HG03045 (cell line): ENCODE data around the gene DOK7.

Experiments used
- ATAC-seq: cut with Tn5 transposase; IDR thresholded peaks from one replicate; pipeline ENCODE4 v1.9.1; 2021; ENCODE audit warnings: mild to moderate bottlenecking, moderate library complexity; ENCODE audit not compliant: unreplicated experiment

The DOK7 gene

DNA sequence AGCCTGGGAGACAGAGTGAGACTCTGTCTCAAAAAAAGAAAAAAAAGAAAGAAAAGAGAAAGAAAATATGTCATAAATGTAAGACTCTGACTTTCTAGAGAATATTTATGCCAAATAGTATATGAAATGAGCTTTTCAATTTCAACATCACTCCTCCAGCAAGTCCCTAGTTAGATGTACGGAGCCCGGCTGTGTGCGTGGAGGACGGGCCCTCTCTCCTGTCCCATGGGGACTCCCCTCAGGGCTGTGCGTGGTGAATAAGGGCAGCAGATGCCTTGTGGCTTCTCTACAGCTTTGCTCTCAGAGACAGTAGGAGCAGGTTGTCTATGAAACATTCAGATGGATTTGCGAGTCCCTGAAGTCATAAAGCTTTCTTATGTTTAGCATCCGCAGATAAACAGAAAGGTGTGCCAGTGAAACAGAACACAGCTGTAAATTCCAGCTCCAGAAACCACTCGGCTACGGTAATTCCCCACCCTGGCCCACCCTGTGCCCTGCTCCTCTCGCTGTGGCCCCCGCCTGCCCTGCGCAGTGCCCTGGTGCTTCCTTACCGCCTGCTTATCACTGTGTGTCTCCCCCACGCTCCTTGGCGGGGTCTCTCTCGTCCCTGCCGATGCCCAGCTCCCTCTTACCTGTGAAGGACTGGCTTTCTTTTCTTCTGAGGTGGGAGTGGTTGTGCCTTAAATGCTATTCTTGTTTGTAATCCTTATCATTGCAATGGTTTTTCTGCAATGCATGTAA, 35.2 kb upstream of the DOK7 start:
- no peak for ATAC-seq

DNA sequence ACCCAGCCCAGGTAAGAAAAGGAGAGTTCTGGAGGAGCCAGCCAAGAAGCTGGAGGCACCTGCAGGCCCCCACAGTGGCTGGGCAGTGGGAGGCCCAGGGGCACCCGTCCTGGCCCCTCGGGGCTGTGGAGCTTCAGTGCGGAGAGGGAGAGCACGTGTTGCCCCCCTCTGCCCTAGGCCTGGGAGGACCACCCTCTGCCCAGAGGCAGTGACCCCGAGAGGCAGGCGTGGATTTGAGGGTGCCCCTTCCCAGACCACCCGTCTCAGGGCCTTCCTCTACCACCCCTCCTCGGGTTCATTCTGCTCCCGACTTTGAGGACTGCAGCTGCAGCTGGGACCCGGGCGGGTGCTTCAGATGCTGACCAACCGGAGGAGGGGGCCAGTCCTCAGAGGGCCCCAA, 33.5 kb upstream of the DOK7 start:
- ATAC-seq, result no peak

DNA sequence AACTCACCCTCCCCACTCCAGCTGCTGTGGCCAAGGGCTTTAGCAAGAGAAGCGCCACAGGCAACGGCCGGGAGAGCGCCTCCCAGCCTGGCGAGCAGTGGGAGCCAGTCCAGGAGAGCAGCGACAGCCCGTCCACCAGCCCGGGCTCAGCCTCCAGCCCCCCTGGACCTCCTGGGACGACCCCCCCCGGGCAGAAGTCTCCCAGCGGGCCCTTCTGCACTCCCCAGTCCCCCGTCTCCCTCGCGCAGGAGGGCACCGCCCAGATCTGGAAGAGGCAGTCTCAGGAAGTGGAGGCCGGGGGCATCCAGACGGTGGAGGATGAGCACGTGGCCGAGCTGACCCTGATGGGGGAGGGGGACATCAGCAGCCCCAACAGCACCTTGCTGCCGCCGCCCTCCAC, 32.6 kb upstream of the DOK7 start:
- ATAC-seq, result no peak

DNA sequence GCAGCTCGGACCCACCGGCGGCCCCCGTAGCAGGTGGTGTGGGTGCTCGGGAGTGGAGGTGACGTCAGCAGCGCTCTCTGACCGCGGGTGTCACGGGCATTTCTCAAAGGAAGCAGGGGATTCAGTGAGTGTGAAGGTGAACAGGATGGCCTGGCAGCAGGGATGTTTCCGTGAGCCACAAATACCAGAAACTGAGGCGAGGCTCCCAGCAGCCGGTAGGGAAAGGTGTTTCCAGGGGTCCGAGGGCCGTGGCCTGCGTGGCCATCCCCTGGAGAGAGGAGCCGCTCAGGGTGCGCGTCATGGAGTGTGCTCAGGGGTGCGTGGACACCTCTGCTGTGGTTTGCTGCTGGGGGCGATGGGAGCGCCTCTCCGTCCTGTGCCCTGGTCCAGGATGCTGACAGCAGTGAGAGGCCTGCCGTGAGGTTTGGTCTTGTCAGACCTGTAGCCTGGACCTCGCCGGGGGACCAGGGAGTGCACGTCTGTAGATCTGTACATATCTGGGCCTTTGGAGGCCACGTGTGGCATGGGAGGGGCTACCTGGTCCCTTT, 31.6 kb upstream of the DOK7 start:
- no peak for ATAC-seq

DNA sequence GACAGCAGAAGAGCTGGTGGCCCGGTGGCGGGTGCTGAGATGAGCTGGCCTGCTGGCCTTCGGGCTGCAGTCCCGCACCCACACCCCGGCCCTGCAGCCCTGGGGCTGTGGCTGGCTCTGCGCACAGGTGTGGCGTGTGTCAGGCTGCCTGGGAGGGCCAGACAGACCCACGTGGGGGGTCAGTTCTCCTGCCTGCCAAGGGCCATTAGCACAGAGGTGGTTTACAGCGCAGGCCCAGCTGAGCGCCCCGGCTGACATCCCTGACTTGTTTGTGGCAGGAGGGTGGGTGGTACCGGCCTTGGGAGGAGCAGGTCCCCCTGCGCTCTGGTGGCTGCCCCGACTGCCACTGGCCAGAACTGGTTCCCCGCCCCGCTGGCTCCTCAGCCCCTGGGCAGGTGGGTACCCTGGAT, 30.7 kb upstream of the DOK7 start:
- ATAC-seq, result no peak

DNA sequence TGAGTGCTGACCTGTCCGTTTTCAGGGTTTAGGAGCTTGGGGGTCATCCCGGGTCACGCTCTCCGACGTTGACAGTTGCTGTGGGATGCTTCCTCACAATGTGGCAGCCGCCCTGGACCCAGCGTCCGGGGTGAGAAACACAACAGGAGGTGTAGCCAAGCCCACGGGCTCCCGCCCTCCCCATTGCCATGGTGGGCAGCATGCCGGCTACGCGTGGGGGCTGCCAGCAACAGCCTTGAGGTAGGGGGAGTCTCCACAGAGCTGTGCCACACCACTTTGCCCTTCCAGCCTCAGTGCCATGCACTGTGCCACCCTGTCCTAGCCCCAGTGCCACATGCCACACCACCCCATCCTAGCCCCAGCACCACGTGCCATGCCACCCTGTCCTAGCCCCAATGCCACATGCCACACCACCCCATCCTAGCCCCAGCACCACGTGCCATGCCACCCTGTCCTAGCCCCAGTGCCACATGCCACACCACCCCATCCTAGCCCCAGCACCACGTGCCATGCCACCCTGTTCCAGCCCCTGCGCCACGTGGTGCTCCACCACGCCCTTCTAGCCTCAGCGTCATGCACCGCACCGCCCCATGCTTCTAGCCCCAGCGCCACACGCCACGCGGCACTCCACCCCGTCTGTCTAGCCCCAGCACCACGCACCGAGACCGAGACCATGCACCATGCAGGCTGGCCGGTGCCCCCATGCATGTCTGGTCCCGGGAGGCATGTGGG, 29.8 kb upstream of the DOK7 start:
- no peak for ATAC-seq

DNA sequence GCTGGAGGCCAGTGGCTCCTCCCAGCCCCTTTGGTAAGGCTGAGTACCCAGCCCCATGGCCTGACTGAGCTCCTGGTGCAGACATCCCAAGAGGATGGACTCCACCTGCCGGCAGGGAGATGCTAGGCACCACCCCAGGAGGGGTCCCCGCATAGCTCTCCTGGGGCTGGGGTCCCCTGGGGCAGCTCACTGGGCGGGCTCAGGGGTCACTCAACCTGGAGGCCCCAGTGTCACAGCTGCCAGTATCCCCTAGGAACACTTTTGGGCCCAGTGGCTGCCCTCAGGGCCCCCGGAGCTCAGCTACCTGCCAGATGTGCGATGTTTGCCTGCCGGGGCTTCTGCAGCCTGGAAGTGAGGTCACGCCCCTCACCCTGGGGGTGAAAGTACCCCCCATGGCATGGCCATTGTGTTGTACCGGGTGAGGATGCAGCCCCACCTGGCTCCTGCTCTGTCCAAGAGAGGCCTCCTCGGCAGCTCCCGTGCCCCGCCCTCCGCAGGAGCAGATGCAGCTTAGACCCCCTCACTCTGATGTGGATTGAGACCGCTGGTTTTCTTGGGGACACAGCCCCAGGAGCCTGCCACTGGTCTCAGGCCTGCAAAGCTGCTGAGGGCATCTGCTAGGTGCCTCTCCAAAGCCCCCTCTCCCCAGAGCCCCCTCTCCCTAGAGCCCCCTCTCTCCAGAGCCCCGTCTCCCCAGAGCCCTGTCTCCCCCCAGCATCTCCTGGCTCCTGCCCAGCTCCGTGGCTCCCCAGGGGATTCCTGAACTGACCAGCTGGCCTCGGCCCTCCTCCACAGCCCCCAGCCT, 28.0 kb upstream of the DOK7 start:
- ATAC-seq, result no peak

DNA sequence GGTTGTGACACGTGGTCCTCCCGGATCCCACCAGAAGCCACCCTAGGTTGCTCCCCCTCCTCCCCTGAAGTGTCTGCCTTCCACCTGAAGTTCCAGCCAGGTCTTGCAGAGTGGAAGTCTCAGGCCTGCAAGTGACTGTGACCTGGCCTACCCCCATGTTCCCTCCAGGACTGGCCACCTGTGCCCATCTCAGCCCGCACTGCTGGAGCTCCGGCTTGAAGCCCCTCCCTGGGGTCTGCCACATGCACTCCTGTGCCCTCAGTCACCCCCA, 27.5 kb upstream of the DOK7 start:
- no peak for ATAC-seq

DNA sequence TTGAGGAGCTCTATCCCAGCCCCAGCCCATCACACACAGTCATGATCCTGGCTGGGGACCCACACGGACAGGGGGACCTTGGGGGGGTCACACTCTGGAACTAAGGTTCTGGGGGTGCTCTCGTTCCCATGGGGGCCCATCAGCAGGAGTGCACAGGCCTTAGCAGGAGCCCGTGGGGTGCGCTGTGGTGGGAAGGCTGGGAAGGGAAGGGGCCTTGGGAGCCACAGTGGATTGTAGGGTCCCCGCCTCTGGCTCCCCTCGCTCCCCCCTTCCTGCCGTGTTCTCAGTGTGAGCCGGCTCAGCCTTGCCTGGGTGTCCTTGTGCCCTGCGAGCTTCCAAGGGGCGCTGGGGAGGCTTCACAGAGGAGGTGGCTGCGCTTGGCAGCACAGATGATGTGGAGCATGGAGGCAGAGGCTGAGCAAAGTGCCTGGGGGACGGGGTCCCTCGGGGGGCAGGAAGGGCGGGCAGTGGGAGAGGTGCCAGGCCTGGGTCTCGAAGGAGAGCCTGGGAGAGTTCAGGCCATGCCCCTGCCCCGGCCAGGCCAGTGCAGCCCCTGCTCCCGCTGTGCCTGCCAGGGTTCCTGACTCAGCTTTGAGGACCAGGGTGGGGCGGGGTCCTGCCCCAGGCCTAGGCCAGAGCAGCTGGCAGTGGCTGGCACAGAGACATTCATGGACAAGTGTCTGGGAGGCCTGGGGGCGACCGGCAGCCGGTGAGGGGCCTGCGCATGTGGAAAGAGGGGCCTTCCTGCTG, 26.9 kb upstream of the DOK7 start:
- ATAC-seq, result no peak

DNA sequence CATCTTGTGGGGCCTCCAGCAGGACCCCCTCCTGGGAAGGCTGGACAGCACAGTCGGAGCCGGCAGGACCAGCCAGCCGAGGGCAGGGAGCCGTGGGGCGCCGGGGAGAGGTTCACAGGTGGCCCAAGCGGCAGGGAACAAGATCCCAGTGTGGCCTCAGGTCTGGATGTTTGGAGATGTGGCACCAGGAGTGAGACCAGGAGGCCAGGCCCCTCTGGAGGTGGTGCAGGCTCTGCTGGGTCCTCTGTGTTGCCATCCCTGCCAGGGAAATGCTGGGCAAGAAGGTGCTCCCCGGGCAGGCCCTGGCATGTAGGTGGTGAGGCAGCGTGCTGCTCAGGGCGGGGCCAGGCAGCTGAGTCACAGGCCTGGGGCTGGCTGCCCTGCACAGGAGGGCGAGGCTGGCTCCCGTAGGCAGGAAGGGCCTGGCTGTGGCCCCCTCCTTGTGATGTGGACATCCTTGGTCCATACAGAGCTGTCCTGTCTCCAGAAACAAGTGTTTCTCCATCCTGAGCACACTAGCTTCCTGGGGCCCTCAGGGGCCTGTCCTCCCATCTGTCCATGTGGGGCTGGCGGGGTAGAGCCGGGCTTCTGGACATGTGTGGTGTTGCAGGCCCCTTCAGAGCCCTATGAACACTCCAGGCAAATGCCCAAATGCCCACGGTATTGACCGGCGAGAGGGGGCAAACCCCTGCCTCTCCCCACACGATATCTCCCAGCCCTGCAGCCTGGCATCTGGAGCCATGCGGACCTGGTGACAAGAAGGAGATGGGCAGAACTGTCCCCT, 26.1 kb upstream of the DOK7 start:
- ATAC-seq, result no peak

DNA sequence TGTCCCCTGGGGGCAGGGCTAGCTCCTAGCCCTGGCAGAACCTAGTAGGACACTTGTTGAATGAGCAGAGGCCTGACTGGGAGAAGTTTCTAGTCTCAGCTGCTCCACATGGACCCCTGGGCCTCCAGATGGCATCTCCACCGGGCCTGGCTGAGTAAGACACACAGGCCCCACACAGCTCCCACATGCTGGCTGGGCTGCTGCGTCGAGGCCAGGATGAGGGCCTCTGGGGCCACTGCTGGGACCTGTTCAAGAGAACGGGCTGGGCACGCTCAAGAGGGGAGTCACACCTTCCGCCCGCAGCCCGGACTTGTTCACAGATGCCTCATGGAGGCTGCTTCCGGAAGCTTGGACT, 25.5 kb upstream of the DOK7 start:
- no peak for ATAC-seq

DNA sequence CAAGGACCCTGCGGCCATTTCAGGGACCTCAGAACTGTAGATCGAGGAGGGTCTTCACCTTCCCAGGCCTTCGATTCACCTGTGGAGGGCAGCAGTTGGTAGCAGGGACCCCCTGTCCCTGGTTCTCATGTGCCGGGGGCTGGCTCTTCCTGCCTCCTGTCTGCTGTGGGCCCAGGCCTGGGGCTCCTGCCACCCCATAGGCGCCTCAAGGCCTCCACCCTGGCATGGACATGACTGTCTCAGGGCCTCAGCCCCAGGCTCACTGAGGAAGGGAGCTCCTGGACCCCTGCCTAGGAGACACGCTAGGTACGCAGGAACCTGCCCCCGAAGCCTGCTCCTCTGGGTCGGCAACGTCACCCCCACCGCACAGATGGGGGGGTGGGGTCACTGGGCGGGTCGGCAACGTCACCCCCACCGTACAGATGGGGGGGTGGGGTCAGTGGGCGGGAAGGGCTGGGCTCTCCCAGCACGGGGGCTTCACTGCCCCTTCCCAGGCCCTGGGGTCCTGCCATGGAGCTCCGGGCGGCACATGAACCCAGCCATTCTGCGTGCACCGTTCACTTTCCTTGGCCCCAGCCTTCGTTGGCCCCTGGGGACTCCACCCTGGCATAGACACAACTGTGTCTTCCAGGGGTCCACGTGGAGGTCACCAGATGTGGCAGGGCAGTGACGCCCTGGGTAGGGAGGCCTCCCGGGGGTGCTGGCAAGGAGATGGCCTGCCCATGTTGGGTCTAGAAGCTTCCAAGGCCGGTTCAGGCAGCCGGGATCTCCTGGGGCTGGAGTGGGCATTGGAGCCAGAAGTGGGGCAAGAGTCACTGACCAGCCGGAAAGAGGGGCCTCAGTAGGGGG, 24.9 kb upstream of the DOK7 start:
- no peak for ATAC-seq

DNA sequence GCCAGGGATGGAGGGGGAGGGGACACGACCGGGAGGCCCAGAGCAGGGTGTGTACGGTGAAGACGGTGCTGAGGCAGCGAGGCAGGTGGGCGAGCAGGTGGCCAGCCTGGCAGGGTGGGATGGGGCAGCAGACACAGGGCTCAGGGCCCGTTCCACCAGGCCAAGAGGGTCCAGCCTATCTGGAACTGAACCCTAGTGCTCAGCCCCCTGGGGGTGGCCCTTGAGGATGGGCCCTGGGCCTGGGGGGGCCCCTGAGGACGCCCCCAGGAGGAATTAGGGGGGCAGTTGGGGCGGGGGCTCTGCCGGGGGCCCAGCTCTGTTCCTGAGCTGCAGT, 24.3 kb upstream of the DOK7 start:
- ATAC-seq, result no peak

DNA sequence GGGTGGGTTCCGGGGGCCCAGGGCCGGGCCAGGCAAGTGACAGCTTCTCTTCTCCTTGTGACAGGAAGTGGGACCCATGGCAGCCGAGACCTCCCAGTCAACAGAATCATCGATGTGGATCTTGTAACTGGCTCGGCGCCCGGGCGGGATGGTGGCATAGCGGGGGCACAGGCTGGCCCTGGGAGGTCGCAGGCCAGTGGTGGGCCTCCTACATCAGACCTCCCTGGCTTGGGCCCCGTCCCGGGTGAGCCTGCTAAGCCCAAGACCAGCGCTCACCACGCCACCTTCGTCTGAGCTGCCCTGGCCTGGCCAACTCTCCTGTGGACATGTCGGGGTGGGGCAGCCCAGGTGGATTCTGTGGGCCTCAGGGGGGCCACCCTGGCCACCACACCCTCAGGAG, 23.7 kb upstream of the DOK7 start:
- ATAC-seq, result no peak

DNA sequence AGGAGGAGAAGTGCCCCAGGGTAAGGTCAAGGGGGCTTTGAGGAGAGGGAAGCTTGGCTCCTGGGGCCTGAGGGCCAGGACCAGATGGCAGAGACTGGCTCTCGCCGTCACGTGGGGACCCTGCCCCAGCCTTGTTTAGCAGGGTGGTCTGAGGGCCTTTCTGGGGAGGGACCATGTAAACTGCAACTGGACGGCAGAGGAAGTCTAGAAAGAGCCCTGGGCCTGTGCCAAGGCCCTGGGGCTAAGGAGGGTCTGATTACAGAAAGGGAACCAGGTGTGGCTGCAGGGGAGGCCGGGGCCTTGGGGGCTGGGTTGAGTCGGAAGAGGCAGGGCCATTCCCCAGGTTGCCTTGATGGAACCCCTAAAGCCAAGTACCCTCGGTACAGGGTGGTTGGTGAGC, 23.1 kb upstream of the DOK7 start:
- ATAC-seq, result no peak

DNA sequence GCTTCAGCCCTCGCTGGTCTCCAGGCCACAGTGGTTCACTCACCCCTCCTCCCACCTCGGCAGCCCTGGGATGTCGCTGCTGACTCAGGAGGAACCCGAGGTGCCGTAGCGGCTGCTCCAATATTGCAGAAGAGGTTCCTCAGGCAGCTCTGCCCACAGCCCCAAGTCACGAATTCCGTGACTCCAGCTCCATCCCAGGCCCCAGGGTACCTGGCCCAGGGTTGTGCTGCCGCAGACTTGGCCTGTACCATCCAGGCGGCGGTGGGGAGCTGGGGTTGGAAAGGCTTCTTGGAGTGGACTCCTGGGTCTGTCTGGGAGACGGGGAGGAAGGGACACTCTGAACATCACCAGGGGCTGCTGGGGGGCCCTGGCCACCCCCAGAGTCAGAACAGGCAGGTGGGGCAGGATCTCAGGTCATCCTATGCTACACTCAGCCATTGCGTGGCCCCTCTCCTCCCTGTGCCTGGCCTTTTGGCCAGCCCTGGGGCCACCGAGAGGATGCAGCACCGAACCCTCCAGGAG, 22.1 kb upstream of the DOK7 start:
- no peak for ATAC-seq

DNA sequence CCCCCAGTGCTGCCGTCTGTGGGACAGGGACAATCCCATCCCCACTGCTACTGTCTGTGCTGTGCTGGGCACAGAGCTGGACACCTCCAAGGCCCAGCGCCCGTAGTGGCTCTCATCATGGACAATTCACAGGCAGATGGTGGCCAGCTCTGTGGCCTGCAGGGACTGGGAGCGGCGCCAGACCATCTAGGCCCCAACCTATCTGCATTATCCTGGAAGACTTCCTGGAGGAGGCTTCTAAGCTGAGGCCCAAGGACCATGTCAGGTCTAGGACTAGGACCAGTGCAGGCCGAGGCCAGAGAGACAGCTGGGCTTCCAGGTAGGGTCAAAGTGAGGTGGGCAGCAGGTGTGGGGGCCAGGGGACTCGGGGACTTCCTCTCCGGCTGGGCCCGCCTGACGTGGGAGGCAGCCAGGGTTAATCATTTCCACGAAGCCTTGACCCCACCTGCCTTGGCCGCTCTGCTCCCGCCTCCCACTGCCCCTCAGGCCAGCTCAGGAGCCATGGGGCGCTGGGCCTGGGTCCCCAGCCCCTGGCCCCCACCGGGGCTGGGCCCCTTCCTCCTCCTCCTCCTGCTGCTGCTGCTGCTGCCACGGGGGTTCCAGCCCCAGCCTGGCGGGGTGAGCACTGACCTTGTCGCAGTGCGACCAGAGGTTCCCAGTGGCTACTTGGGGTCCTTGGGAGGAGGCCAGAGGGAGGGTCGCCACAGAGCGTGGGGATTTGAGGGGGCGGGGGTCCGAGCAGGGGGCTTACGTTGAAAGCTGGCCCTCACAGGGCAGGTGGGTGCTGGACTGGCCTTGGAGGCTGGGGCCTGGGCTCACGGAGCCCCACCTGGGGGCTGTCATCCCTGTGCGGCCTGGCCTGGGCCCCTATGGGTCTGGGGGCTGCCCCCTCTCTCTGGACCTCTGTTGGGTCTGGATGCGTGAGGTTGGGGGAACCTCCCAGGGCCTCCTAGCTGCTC, 21.3 kb upstream of the DOK7 start, which contains the start of gene HGFAC:
Gene HGFAC, plus strand, starts transcription at position 468 of the 959 bp plus-strand sequence. Its CDS starts 34 bp downstream, at position 502.
- no peak for ATAC-seq

DNA sequence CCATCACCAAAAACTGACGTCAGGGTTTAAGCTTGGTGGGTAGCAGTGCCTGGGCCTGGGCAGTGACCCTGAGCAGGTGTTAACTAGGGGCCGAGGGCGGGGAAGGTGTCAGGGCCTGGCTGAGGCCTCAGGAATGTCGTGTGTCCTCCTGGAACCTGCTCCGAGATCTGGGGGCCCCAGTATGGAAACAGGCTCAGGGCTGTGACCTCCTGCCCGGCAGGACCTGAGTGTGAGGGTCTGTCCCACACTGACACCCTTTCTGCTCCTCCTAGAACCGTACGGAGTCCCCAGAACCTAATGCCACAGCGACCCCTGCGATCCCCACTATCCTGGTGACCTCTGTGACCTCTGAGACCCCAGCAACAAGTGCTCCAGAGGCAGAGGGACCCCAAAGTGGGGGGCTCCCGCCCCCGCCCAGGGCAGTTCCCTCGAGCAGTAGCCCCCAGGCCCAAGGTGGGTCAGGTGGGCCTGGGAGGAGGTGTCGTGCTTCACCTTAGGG, 20.6 kb upstream of the DOK7 start:
- ATAC-seq, result no peak
